D721Med (cell line): ENCODE measurements around the gene GLB1L.

Experiments
- DNase-seq: peaks from one replicate; pipeline ENCODE4 v3.0.0; 2011; ENCODE audit warnings: low spot score; ENCODE audit not compliant: insufficient read length
- FAIRE-seq: peaks from 2 replicates; lab custom pipeline; 2011; peaks lifted over from hg19 to GRCh38; lab: Jason Lieb, UNC
- CTCF ChIP-seq: IDR thresholded peaks from 2 replicates; pipeline ENCODE4 v1.5.1; 2012; ENCODE audit warnings: mild to moderate bottlenecking, control low read depth; ENCODE audit not compliant: insufficient read depth; ENCODE audit errors: missing control alignments

The GLB1L gene

GRCh38 chr2:219245899-219246230, 621 bp upstream of the GLB1L start:
- no peak for FAIRE-seq
- DNase-seq = no peak
- TF ChIP-seq CTCF = no peak

GRCh38 chr2:219244789-219245147, 476 bp downstream of the GLB1L start:
- FAIRE-seq = no peak
- no peak for TF ChIP-seq CTCF

DNA sequence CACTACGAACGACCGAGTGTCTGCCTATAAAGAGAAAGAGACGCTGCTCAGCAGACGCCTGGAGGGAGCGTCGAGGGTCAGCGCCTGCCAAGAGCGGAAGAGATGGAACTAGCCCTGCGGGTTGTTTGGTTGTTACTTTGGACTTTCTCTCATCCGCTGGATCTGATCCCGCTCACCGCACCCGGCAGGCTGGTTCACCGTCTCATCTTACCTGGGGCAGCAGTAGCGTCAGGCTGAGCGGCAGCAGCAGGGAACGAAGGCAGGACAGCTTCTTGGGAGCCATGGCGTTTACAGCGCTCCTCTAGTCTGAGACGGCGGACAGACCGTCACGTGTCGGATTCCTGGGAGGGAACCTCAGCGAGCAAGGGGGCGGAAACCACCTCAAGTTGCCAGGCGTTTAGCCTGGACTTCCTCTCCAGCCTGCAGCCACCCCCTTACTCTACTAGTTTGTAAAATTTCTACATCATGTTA, 1.9 kb downstream of the GLB1L start:
- no peak for DNase-seq

More at GRCh38 chr2:219244789-219245147, 476 bp downstream of the GLB1L start:
- no peak for DNase-seq

GRCh38 chr2:219234331-219234730, 10.9 kb downstream of the GLB1L start:
- no peak for TF ChIP-seq CTCF
- no peak for DNase-seq
- FAIRE-seq = no peak

More for the DNA sequence above, 1.9 kb downstream of the GLB1L start:
- no peak for TF ChIP-seq CTCF
- no peak for FAIRE-seq

DNA sequence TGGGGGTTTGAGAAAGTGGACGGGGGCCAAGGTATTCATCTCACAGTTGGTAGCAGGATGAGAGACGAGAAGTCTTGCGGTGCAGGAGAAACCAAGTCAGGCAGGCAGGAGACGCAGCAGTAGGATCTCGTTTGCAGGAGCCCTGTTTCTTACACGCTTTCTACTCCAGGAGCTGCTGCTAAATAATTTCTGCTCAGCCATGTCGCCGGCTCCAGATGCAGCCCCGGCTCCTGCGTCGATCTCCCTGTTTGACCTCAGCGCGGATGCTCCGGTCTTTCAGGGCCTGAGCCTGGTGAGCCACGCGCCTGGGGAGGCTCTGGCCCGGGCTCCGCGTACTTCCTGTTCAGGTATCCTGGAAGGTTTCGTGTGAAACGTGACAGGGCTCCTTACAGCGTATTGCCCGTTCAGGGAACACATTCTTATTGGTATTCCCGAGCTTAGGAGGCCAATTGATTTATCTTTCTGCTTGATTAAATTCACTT, 15.1 kb downstream of the GLB1L start:
- no peak for TF ChIP-seq CTCF
- FAIRE-seq = no peak
- no peak for DNase-seq

GRCh38 chr2:219229305-219230058, 15.8 kb downstream of the GLB1L start, which contains the start of the genes ANKZF1 and ATG9A:
Gene ANKZF1 (plus strand): TSS chr2:219229806. CDS start chr2:219230258, 452 bp downstream.
Gene ATG9A (minus strand): TSS chr2:219229636. CDS start chr2:219228024, 1,612 bp downstream.
- no peak for TF ChIP-seq CTCF
- DNase-seq (peak; percentile 100), FAIRE-seq (no peak)

- DNase-seq = no peak
- no peak for FAIRE-seq
- no peak for TF ChIP-seq CTCF
These were observed 16.3 kb downstream of the GLB1L start for GRCh38 chr2:219228911-219229304.
